Upper lobe of left lung (tissue), 4 donors: ENCODE data around the gene SMTNL2.

Experiments used
- CTCF ChIP-seq, 6 experiments: fragments of 450-650 bp in 4 of 6; fragments of 200-600 bp in 2 of 6; sonication (generic) in 2 of 6; IDR thresholded peaks; one replicate each; pipeline ENCODE4 v1.5.1; 2016 to 2019; ENCODE audit warnings: antibody characterized with exemption in 6 of 6
- POLR2A ChIP-seq, 4 donors: fragments of 450-650 bp; IDR thresholded peaks; one replicate each; pipeline ENCODE4 v1.5.1; 2016 to 2017; ENCODE audit warnings: antibody characterized with exemption in 4 of 4, mild to moderate bottlenecking in 2 of 4
- POLR2AphosphoS5 ChIP-seq, 2 donors: sonication (generic); formaldehyde crosslinking; IDR thresholded peaks; one replicate each; pipeline ENCODE4 v1.5.1; 2017; ENCODE audit warnings: antibody characterized with exemption in 2 of 2

DNA sequence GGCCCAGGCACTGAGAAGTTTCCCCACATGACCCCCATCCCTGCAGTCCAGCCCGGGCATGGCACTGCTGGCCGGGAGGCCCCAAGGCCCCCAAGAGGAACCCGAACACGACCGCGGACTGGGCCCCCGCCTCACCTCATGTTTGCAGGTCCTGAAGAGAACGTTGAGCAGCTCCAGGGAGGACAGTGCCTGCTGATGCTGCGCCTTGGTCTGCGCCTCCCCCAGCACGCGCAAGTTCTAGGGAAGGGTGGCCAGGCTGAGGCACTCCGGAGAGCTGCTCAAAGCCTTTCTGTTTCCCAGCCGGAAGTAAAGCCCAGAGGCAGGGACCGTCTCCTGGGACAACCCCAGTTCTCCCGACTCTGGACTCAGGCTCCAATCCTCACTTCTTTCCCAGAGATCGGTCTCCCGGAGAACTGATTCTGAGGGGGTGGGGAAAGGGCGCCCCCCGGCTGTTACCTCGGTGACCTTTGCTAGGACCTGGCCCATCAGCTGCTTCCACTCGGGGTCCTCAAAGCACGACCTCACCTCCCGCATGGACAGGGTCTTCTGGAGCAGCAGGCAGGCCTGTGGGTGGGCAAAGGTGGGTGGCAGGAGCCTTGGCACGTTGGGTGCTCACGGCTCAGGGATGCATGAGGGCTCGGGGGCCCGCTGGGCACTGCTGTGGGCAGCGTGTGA, 42.9 kb upstream of the SMTNL2 start:
- TF ChIP-seq CTCF (IDR thresholded peaks at IDR 0.05) = peak in 1 of 6 experiments; percentile 18
- TF ChIP-seq POLR2A (IDR thresholded peaks at IDR 0.05) = no peak
- no peak for TF ChIP-seq POLR2AphosphoS5 (IDR thresholded peaks at IDR 0.05)
